Fibroblast of pulmonary artery (primary cell): Measurements from ENCODE around the gene OR10G3.

Experiments used
- DNase-seq: peaks from one replicate; pipeline ENCODE4 v3.0.0-alpha.2; 2010; ENCODE audit warnings: low read depth
- H3K4me3 ChIP-seq: replicated peaks from 2 replicates; pipeline ENCODE4 v1.5.1; 2011; ENCODE audit warnings: low read depth, mild to moderate bottlenecking, control low read depth, low read length, moderate library complexity
- TF ChIP-seq, protein P1 (sequence below): IDR thresholded peaks from 2 replicates; pipeline ENCODE4 v1.5.1; 2011; ENCODE audit warnings: mild to moderate bottlenecking, control low read depth, low read length, inconsistent platforms; ENCODE audit errors: missing control alignments

Gene OR10G3

DNA sequence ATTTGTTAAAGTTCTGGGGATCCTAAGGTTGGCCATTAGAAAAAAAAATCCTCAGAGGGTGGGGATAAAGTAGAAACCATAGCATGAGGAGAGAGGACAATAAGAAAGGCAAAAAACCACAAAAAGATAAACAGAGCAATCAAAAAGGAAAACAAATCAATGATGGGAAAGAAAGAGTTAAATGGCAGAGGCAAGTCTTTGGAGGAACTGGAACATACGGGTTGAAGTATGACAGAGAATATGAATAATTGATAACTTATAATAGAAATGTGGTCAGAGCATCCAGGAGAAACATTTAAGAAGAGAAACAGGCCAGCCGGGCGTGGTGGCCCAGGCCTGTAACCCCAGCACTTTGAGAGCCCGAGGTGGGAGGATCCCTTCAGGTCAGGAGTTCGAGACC, 35.9 kb downstream of the OR10G3 start:
- DNase-seq: no peak
- TF ChIP-seq, protein P1, sequence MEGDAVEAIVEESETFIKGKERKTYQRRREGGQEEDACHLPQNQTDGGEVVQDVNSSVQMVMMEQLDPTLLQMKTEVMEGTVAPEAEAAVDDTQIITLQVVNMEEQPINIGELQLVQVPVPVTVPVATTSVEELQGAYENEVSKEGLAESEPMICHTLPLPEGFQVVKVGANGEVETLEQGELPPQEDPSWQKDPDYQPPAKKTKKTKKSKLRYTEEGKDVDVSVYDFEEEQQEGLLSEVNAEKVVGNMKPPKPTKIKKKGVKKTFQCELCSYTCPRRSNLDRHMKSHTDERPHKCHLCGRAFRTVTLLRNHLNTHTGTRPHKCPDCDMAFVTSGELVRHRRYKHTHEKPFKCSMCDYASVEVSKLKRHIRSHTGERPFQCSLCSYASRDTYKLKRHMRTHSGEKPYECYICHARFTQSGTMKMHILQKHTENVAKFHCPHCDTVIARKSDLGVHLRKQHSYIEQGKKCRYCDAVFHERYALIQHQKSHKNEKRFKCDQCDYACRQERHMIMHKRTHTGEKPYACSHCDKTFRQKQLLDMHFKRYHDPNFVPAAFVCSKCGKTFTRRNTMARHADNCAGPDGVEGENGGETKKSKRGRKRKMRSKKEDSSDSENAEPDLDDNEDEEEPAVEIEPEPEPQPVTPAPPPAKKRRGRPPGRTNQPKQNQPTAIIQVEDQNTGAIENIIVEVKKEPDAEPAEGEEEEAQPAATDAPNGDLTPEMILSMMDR: no peak
- no peak overlapping the region for H3K4me3 ChIP-seq

DNA sequence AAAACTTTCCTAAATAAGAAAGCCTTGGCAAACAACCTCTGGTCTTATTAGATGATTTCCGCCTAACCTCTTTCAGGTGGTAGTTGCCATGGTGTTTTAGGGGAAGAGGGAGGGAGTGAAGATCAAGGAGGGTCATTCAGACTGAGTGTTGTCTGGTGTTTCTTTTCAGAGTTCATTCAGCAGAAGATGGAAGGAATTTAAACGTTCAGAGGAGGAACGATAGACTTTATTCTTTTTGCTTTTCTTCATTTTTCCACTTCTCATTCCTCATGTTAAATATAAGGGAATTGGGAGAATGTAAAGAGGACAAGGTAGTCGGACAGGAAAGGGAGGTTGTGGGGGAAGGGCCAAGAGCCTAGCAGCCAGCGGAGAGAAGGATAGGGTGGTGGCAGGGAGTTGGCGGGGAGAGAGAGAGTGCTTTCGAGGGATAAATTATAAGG, 36.3 kb downstream of the OR10G3 start:
- TF ChIP-seq, protein P1: no peak
- H3K4me3 ChIP-seq: no peak overlapping the region
- no peak for DNase-seq

DNA sequence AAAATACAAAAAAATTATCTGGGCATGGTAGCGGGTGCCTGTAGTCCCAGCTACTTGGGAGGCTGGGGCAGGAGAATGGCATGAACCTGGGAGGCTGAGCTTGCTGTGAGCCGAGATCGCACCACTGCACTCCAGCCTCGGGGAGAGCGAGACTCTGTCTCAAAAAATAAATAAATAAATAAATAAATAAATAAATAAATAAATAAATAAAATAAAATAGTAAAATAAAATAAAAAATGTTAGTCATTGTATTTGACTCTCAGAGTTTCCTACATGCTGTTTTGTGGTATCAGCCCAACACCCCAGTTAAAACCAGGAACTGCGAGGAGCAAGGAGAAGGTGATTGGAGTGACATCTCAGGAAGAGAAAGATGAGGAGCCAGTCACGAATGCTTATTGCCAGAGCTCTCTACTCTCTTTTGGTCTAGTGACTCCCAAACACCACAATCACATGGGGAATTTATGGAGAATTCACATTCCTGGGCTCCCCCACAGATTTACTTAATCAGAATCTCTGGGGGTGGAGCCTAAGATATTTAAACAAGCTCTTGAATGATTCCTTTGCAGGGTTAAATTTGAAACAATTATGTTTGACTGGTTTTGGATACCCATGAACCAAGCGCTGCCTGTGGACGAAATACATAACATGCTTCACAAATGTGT, 38.3 kb downstream of the OR10G3 start:
- no peak overlapping the region for H3K4me3 ChIP-seq
- no peak for DNase-seq
- TF ChIP-seq, protein P1: no peak

- no peak for DNase-seq
- TF ChIP-seq, protein P1: no peak
- no peak overlapping the region for H3K4me3 ChIP-seq
Observed at GRCh38 chr14:21539189-21539940, 40.5 kb downstream of the OR10G3 start.

- DNase-seq: no peak
- peak overlapping the region; percentile 19 for H3K4me3 ChIP-seq
- TF ChIP-seq, protein P1: no peak
Observed at GRCh38 chr14:21537090-21537424, 42.8 kb downstream of the OR10G3 start.

GRCh38 chr14:21536418-21537089, 43.3 kb downstream of the OR10G3 start:
- peak overlapping the region; percentile 19 for H3K4me3 ChIP-seq
- no peak for DNase-seq
- TF ChIP-seq, protein P1: no peak
